ENCODE measurements around the gene GALNT3.

GALNT3 gene

GRCh38 chr2:165820296-165820695 is 26.2 kb upstream of the GALNT3 start:
- H3K36me3 ChIP-seq (ENCODE audit: control insufficient read depth, insufficient read depth, low read length), result no peaks in the 10 kb centered on the region
- 79 to 94% methylated on average over 2 of the region's 2 CpGs for WGBS, 2 experiments (ENCODE audit: insufficient coverage in 2 of 2)
- no peaks in the 10 kb centered on the region for H3K9me3 ChIP-seq (ENCODE audit: control insufficient read depth, low read length)

GRCh38 chr2:165818920-165819319 is 24.9 kb upstream of the GALNT3 start:
- no peaks in the 10 kb centered on the region for H3K4me1 ChIP-seq (ENCODE audit: control insufficient read depth, insufficient read depth, low read length, poor library complexity, severe bottlenecking)
- no peaks in the 10 kb centered on the region for H3K9me3 ChIP-seq (ENCODE audit: control insufficient read depth, low read length)
- H3K4me3 ChIP-seq (ENCODE audit: extremely low read depth, insufficient read depth, low read length, poor library complexity, severe bottlenecking), result no peak overlapping the region
- WGBS, 2 experiments (ENCODE audit: insufficient coverage in 2 of 2), result no CpG with 5 or more reads among the region's 1 CpG
- H3K36me3 ChIP-seq (ENCODE audit: control insufficient read depth, insufficient read depth, low read length), result no peaks in the 10 kb centered on the region
- no peak overlapping the region for H3K27ac ChIP-seq (ENCODE audit: low read depth, low read length, severe bottlenecking)

More at GRCh38 chr2:165820296-165820695, 26.2 kb upstream of the GALNT3 start:
- H3K4me1 ChIP-seq (ENCODE audit: control insufficient read depth, insufficient read depth, low read length, poor library complexity, severe bottlenecking), result no peaks in the 10 kb centered on the region
- no peak overlapping the region for H3K4me3 ChIP-seq (ENCODE audit: extremely low read depth, insufficient read depth, low read length, poor library complexity, severe bottlenecking)
- H3K27ac ChIP-seq (ENCODE audit: low read depth, low read length, severe bottlenecking), result no peak overlapping the region

- WGBS, 2 experiments (ENCODE audit: insufficient coverage in 2 of 2), result no CpG with 5 or more reads among the region's 2 CpGs
These were observed 21.5 kb upstream of the GALNT3 start for GRCh38 chr2:165815299-165816141.

GRCh38 chr2:165814473-165814872 is 20.4 kb upstream of the GALNT3 start:
- no peaks in the 10 kb centered on the region for H3K36me3 ChIP-seq (ENCODE audit: control insufficient read depth, insufficient read depth, low read length)
- no peak overlapping the region for H3K27ac ChIP-seq (ENCODE audit: low read depth, low read length, severe bottlenecking)
- H3K4me1 ChIP-seq (ENCODE audit: control insufficient read depth, insufficient read depth, low read length, poor library complexity, severe bottlenecking), result no peaks in the 10 kb centered on the region
- H3K9me3 ChIP-seq (ENCODE audit: control insufficient read depth, low read length), result no peaks in the 10 kb centered on the region
- no peak overlapping the region for H3K4me3 ChIP-seq (ENCODE audit: extremely low read depth, insufficient read depth, low read length, poor library complexity, severe bottlenecking)
- WGBS, 2 experiments (ENCODE audit: insufficient coverage in 2 of 2), result 86 to 95% methylated on average over 2 of the region's 4 CpGs

More at GRCh38 chr2:165815299-165816141, 21.5 kb upstream of the GALNT3 start:
- Histone ChIP-seq H3K4me3 (ENCODE audit: extremely low read depth, insufficient read depth, low read length, poor library complexity, severe bottlenecking) (no peak overlapping the region), H3K4me1 (ENCODE audit: control insufficient read depth, insufficient read depth, low read length, poor library complexity, severe bottlenecking) (no peaks in the 10 kb centered on the region), H3K36me3 (ENCODE audit: control insufficient read depth, insufficient read depth, low read length) (no peaks in the 10 kb centered on the region), H3K9me3 (ENCODE audit: control insufficient read depth, low read length) (no peaks in the 10 kb centered on the region), H3K27ac (ENCODE audit: low read depth, low read length, severe bottlenecking) (no peak overlapping the region)

DNA sequence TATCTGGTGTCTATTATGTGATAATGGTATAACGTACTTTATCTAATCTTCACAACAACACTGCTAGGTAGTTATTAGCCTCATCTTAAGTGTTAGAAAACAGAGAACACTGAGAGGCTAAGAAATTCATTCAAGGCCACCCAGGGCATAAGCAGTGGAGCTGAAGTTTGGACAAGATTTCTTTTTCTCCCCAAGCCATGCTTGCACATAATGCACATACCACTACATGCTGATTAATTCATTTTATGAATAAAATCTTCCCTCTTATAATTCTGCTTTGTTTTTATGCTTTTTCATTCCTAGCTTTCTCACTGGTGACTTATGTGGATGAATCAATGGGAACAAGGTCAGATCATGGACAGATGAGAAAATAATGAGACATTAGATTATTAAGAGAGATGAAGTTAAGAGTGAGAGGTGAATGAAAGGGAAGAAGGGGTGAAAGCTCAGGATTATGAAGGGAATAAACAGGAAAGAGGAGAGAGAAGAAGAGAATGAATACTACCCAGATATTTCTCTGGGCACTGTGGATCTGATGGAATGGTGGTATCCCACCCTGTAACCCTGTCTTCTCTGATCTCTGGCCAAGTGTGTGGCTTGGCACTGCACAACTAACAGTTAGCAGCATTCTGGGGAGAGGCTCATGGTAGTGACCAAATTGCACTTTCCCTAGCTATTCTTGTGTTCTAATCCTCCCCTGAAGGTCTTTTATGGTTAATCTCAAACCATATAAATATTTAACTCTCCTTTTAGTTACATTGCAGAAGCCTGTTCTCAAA is 17.7 kb upstream of the GALNT3 start:
- Histone ChIP-seq H3K9me3 (ENCODE audit: control insufficient read depth, low read length) (no peaks in the 10 kb centered on the region), H3K36me3 (ENCODE audit: control insufficient read depth, insufficient read depth, low read length) (no peaks in the 10 kb centered on the region), H3K4me3 (ENCODE audit: extremely low read depth, insufficient read depth, low read length, poor library complexity, severe bottlenecking) (no peak overlapping the region), H3K4me1 (ENCODE audit: control insufficient read depth, insufficient read depth, low read length, poor library complexity, severe bottlenecking) (no peaks in the 10 kb centered on the region), H3K27ac (ENCODE audit: low read depth, low read length, severe bottlenecking) (no peak overlapping the region)
- WGBS, 2 experiments (ENCODE audit: insufficient coverage in 2 of 2), result no CpG with 5 or more reads among the region's 1 CpG

- no peaks in the 10 kb centered on the region for H3K4me1 ChIP-seq (ENCODE audit: control insufficient read depth, insufficient read depth, low read length, poor library complexity, severe bottlenecking)
- no peaks in the 10 kb centered on the region for H3K9me3 ChIP-seq (ENCODE audit: control insufficient read depth, low read length)
- 76 to 85% methylated on average over 4 to 5 of the region's 9 CpGs for WGBS, 2 experiments (ENCODE audit: insufficient coverage in 2 of 2)
- no peak overlapping the region for H3K4me3 ChIP-seq (ENCODE audit: extremely low read depth, insufficient read depth, low read length, poor library complexity, severe bottlenecking)
- H3K36me3 ChIP-seq (ENCODE audit: control insufficient read depth, insufficient read depth, low read length), result no peaks in the 10 kb centered on the region
- H3K27ac ChIP-seq (ENCODE audit: low read depth, low read length, severe bottlenecking), result no peak overlapping the region
These were observed 16.4 kb upstream of the GALNT3 start for GRCh38 chr2:165810418-165810817.

DNA sequence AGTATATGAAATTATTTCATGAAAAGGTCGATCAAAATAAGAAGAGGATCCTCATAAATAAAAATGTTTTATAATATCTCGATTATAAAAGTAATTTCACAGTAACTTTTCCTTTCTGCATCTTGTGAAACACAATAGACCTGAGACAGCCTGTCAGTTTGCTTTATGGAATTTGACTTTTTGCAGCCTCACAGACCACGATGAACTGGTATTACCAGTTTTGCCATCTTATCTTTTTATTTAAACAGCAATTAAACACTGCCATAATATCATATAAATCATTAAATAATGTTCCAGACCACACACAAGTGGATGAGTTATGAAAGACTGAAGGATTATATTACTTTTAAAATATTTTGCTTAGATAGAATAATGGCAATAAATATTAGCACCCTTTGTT is 10.7 kb upstream of the GALNT3 start:
- WGBS, 2 experiments (ENCODE audit: insufficient coverage in 2 of 2), result 100% methylated on average over 1 of the region's 3 CpGs
- no peak overlapping the region for H3K27ac ChIP-seq (ENCODE audit: low read depth, low read length, severe bottlenecking)
- no peaks in the 10 kb centered on the region for H3K9me3 ChIP-seq (ENCODE audit: control insufficient read depth, low read length)
- H3K4me1 ChIP-seq (ENCODE audit: control insufficient read depth, insufficient read depth, low read length, poor library complexity, severe bottlenecking), result no peaks in the 10 kb centered on the region
- H3K4me3 ChIP-seq (ENCODE audit: extremely low read depth, insufficient read depth, low read length, poor library complexity, severe bottlenecking), result no peak overlapping the region
- H3K36me3 ChIP-seq (ENCODE audit: control insufficient read depth, insufficient read depth, low read length), result no peaks in the 10 kb centered on the region

- Histone ChIP-seq H3K4me3 (ENCODE audit: extremely low read depth, insufficient read depth, low read length, poor library complexity, severe bottlenecking) (no peak overlapping the region), H3K9me3 (ENCODE audit: control insufficient read depth, low read length) (no peaks in the 10 kb centered on the region), H3K4me1 (ENCODE audit: control insufficient read depth, insufficient read depth, low read length, poor library complexity, severe bottlenecking) (no peaks in the 10 kb centered on the region), H3K27ac (ENCODE audit: low read depth, low read length, severe bottlenecking) (no peak overlapping the region), H3K36me3 (ENCODE audit: control insufficient read depth, insufficient read depth, low read length) (no peaks in the 10 kb centered on the region)
- WGBS, 2 experiments (ENCODE audit: insufficient coverage in 2 of 2), result 83% methylated on average over 1 of the region's 4 CpGs; no CpG with 5 or more reads in 1 of the 2 experiments
These were observed 9.2 kb upstream of the GALNT3 start for GRCh38 chr2:165803123-165803760.

DNA sequence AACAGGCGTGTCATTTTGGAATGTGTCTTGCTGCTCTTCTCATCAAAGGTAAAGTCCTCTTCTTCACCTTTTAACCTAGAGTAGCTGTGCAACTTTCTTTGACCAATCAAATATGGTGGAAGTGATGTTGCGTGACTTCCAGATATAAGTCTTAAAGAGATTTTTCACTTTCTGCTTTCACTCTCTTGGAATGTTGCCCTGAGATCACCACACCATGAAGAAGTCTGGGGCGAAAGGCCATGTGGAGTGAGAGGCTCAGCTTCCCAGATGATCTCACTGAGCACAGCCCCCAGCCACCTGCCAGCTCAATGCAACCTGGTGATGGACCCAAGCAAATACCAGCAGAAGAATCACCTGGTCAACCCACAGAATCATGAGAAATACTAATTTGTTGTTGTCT is 7.1 kb upstream of the GALNT3 start:
- H3K36me3 ChIP-seq (ENCODE audit: control insufficient read depth, insufficient read depth, low read length), result no peaks in the 10 kb centered on the region
- H3K27ac ChIP-seq (ENCODE audit: low read depth, low read length, severe bottlenecking), result no peak overlapping the region
- H3K9me3 ChIP-seq (ENCODE audit: control insufficient read depth, low read length), result no peaks in the 10 kb centered on the region
- H3K4me3 ChIP-seq (ENCODE audit: extremely low read depth, insufficient read depth, low read length, poor library complexity, severe bottlenecking), result no peak overlapping the region
- H3K4me1 ChIP-seq (ENCODE audit: control insufficient read depth, insufficient read depth, low read length, poor library complexity, severe bottlenecking), result no peaks in the 10 kb centered on the region
- WGBS, 2 experiments (ENCODE audit: insufficient coverage in 2 of 2), result 89 to 100% methylated on average over 1 of the region's 3 CpGs

DNA sequence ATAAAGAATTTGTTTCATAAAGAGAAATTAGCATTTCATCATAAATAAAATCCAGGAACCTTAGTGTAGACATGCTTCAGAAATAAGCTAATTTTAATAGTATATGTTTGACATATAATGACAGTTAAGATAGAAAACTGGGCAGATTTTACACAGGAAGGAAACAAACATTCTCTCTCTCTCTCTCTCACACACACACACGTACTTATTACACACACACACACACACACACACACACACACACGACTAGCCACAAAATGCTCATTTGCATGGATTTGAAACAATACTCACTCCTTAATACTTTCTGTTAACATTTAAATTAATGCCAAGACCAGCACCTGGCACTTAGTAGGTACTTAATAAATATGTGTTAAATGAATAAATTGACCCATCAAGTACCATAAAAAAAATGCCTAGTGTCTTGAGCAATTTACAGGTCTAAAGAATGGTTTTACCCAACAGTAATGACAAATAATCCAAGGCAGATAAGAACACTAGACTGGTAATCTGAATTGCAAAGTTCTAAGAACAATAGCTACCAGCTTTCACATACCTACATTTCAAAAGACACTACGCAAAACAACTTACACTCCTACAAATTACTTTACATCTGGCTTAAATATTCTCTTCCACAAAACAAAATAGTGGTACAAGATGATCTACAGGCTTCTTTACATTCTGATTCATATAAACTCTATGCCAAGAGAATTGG is 2.9 kb upstream of the GALNT3 start:
- WGBS, 2 experiments (ENCODE audit: insufficient coverage in 2 of 2), result 71% methylated on average over 1 of the region's 3 CpGs; no CpG with 5 or more reads in 1 of the 2 experiments
- no peak overlapping the region for H3K4me3 ChIP-seq (ENCODE audit: extremely low read depth, insufficient read depth, low read length, poor library complexity, severe bottlenecking)
- no peaks in the 10 kb centered on the region for H3K9me3 ChIP-seq (ENCODE audit: control insufficient read depth, low read length)
- no peaks in the 10 kb centered on the region for H3K36me3 ChIP-seq (ENCODE audit: control insufficient read depth, insufficient read depth, low read length)
- no peak overlapping the region for H3K27ac ChIP-seq (ENCODE audit: low read depth, low read length, severe bottlenecking)
- no peaks in the 10 kb centered on the region for H3K4me1 ChIP-seq (ENCODE audit: control insufficient read depth, insufficient read depth, low read length, poor library complexity, severe bottlenecking)
